Fibroblast of the aortic adventitia (primary cell): ENCODE data around the gene CCDC27. TPM values are rescaled to one million over a fixed set of nuclear protein-coding genes. Genes with fewer than 3 reads are reported as not detected.

Source experiments
- DNase-seq: peaks from one replicate; pipeline ENCODE4 v3.0.0-alpha.2; 2010; ENCODE audit warnings: low read depth
- H3K4me3 ChIP-seq: 2 replicates; pipeline ENCODE4 v1.5.1; 2011; ENCODE audit warnings: low read depth, mild to moderate bottlenecking, control low read depth, low read length, moderate library complexity
- total RNA-seq: library from RNA; depleted of rRNA; stranded (reverse); fragments of >200 nt; gene quantifications from 2 replicates; pipeline ENCODE4 v1.2.3, GENCODE V29; 2012; ENCODE audit warnings: low replicate concordance
- TF ChIP-seq, protein P1 (sequence below): IDR thresholded peaks from 2 replicates; pipeline ENCODE4 v1.5.1; 2011; ENCODE audit warnings: mild to moderate bottlenecking, low read length, control low read depth, inconsistent platforms; ENCODE audit not compliant: insufficient read depth

CCDC27 gene
- total RNA-seq, 1 donor = not detected

DNA sequence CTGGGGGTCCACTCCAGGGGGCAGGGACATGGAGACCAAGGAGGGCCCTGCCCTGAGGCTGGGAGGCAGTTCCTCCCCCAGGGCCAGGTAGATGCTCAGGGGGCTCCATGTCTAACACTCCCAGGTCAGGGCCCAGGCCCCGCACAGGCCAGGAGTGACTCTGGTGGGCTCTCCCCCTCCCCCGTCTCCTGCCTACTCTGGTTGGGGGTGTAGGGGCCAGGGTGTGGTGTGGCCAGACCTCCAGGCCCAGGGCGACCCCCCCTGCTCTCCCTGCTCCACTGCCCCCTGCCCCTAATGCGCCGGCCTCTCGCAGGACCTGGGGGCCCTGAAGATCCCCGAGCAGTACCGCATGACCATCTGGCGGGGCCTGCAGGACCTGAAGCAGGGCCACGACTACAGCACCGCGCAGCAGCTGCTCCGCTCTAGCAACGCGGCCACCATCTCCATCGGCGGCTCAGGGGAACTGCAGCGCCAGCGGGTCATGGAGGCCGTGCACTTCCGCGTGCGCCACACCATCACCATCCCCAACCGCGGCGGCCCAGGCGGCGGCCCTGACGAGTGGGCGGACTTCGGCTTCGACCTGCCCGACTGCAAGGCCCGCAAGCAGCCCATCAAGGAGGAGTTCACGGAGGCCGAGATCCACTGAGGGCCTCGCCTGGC, 19.7 kb upstream of the CCDC27 start:
- no peak overlapping the region for H3K4me3 ChIP-seq
- DNase-seq = no peak
- TF ChIP-seq, protein P1, sequence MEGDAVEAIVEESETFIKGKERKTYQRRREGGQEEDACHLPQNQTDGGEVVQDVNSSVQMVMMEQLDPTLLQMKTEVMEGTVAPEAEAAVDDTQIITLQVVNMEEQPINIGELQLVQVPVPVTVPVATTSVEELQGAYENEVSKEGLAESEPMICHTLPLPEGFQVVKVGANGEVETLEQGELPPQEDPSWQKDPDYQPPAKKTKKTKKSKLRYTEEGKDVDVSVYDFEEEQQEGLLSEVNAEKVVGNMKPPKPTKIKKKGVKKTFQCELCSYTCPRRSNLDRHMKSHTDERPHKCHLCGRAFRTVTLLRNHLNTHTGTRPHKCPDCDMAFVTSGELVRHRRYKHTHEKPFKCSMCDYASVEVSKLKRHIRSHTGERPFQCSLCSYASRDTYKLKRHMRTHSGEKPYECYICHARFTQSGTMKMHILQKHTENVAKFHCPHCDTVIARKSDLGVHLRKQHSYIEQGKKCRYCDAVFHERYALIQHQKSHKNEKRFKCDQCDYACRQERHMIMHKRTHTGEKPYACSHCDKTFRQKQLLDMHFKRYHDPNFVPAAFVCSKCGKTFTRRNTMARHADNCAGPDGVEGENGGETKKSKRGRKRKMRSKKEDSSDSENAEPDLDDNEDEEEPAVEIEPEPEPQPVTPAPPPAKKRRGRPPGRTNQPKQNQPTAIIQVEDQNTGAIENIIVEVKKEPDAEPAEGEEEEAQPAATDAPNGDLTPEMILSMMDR = peak; percentile 5

DNA sequence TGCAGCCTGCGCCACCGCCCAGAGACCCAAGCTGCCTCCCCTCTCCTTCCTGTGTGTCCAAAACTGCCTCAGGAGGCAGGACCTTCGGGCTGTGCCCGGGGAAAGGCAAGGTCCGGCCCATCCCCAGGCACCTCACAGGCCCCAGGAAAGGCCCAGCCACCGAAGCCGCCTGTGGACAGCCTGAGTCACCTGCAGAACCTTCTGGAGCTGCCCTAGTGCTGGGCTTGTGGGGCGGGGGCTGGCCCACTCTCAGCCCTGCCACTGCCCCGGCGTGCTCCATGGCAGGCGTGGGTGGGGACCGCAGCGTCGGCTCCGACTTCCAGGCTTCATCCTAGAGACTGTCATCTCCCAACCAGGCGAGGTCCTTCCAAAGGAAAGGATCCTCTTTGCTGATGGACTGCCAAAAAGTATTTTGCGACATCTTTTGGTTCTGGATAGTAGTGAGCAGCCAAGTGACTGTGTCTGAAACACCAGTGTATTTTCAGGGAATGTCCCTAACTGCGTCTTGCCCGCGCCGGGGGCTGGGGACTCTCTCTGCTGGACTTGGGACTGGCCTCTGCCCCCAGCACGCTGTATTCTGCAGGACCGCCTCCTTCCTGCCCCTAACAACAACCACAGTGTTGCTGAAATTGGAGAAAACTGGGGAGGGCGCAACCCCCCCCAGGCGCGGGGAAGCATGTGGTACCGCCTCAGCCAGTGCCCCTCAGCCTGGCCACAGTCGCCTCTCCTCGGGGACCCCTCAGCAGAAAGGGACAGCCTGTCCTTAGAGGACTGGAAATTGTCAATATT, 19.0 kb upstream of the CCDC27 start:
- TF ChIP-seq, protein P1 = no peak
- DNase-seq = no peak

DNA sequence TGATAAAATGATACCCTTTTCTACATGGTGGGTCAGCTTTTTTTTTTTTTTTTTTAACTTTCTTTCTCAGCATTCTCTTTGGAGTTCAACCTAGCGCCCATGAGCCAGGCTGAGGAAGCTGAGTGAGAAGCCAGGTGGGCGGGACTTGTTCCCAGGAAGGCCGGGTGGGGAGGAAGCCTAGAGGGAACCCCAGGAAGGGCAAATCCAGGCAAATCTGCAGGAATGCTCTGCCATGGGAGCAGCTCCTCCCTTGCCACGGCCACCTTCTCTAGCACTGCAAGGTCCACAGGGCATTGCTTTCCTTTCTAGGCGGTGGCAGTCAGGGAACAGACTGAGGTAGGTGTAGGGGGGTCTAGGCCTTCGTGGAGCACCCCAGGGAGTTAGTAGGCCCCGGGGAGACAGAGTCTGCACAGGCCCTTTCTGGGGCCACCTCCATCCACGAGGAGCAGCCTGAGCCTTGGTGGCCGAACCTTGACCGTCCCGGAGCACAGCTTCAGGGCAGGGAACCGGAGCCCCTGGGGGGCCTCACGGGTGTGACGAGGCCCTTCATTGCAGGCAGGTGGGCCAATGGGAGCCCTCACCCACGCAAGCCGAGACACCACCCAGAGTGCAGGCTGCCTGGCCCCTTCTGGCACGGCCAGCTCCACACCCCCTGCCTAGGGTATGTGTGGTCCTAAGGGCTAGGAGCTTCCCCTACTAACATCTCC, 18.2 kb upstream of the CCDC27 start:
- TF ChIP-seq, protein P1 = no peak
- no peak overlapping the region for H3K4me3 ChIP-seq
- no peak for DNase-seq

More for the DNA sequence above, 19.0 kb upstream of the CCDC27 start:
- H3K4me3 ChIP-seq = no peak overlapping the region

DNA sequence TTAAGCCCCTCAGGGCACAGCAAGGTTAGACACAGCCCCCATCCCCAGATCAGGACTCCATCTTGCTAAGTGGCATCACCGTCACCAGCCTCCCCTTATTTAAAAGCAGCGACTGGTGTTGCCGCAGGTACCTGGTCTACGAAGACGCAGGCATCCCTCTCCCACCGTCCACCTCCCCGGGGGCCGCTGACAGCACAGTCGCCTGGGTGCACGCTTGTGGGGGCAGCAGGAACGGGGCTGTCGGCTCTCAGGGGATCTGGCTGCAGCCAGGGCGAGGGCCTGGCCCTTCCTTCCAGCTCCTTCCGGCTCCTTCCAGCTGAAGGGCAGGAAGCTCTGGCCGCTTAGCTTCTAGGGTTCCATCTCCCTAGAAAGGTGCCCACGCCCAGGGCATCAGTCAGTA, 17.6 kb upstream of the CCDC27 start:
- TF ChIP-seq, protein P1 = no peak
- no peak for DNase-seq
- H3K4me3 ChIP-seq = no peak overlapping the region

DNA sequence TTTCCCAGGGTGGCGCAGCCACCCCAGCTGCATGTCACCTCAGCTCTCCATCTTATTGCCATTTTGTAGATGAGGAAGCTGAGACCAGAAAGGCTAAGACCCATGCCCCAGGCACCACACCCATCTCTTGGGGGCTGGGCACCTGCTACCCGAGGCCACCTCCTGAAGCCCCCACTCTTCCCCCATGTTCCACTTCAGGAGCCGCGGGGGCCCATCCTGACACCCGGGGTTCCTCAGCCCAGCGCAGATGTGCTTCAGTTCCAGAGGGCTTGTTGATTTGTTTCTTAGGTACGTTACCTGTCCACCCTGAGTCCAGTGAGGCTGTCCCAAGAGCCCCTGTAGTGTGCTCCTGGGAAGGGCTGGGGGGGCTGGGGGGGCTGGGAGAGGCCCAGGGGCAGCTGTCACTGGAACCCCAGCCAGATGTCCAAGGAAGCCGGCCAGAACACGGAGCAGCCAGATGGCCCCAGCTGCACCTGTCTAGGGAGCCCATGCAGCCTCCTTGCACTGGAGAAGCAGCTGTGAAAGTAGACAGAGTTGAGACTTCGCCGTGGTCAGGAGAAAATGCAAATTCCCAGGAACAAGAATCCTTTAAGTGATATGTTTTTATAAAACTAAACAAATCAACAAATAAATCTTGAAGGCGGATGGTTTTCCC, 17.1 kb upstream of the CCDC27 start:
- TF ChIP-seq, protein P1 = no peak
- DNase-seq = no peak
- H3K4me3 ChIP-seq = no peak overlapping the region

DNA sequence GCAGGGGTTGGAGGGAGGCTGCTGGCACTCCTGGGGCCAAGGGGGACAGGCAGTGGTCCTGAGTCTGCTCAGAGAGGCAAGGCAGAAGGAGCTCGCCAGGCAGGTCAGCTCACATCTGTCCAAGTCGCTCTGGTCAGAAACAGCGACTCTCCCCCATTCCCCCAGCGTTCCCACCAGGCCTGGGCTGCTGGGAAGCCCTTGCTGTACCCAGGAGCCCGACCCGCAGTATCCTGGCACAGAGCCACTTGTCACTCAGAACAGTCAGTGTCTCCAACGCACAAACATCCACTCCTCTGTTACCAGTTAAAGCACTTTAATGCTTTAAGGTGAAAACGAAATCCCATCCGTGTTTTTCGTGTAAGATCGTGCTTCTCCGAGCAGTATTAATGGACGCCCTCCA, 16.6 kb upstream of the CCDC27 start:
- no peak overlapping the region for H3K4me3 ChIP-seq
- DNase-seq = no peak
- TF ChIP-seq, protein P1 = no peak
